Small intestine (tissue), 7 donors: ENCODE results near the gene PIEZO1. TPM values are rescaled to one million over a fixed set of nuclear protein-coding genes. Genes with fewer than 3 reads are reported as not detected.
"Not testable (repeated sequence)": the region's sequence is repeated elsewhere in the genome, so short reads cannot be mapped to it uniquely, and the experiment has no call there.

Experiments
- DNase-seq, 2 donors: peaks; one replicate each; pipeline versions ENCODE4 v3.0.0 to v3.0.0-alpha.2; 2013
- FAIRE-seq: peaks from 2 replicates; lab custom pipeline; 2012; peaks lifted over from hg19 to GRCh38; lab: Jason Lieb, UNC
- H3K27ac ChIP-seq, 3 donors: one replicate each; pipeline ENCODE4 v1.5.1; 2013; ENCODE audit warnings: low read length in 2 of 3, mild to moderate bottlenecking in 2 of 3, control low read depth in 1 of 3, inconsistent platforms in 1 of 3, low read depth in 1 of 3, moderate library complexity in 1 of 3
- H3K27me3 ChIP-seq, 3 donors: one replicate each; pipeline ENCODE4 v1.6.1; 2013; ENCODE audit warnings: low read length in 3 of 3, inconsistent platforms in 1 of 3; ENCODE audit not compliant: control insufficient read depth in 3 of 3, insufficient read depth in 3 of 3
- H3K36me3 ChIP-seq, 3 donors: one replicate each; pipeline ENCODE4 v1.6.1; 2013; ENCODE audit warnings: low read length in 3 of 3, inconsistent platforms in 1 of 3, low read depth in 1 of 3, mild to moderate bottlenecking in 1 of 3, moderate library complexity in 1 of 3; ENCODE audit not compliant: control insufficient read depth in 3 of 3, insufficient read depth in 2 of 3
- H3K4me1 ChIP-seq, 3 donors: one replicate each; pipeline ENCODE4 v1.6.1; 2013; ENCODE audit warnings: low read length in 2 of 3, inconsistent platforms in 1 of 3, low read depth in 1 of 3, mild to moderate bottlenecking in 1 of 3, moderate library complexity in 1 of 3; ENCODE audit not compliant: control insufficient read depth in 3 of 3, insufficient read depth in 2 of 3
- H3K4me3 ChIP-seq, 3 donors: one replicate each; pipeline ENCODE4 v1.5.1; 2013; ENCODE audit warnings: low read length in 3 of 3, control low read depth in 1 of 3, inconsistent platforms in 1 of 3, low read depth in 1 of 3, mild to moderate bottlenecking in 1 of 3, moderate library complexity in 1 of 3
- H3K9me3 ChIP-seq, 2 donors: one replicate each; pipeline ENCODE4 v1.6.1; 2013; ENCODE audit warnings: low read depth in 1 of 2, low read length in 1 of 2; ENCODE audit not compliant: control insufficient read depth in 2 of 2, insufficient read depth in 1 of 2
- WGBS, 3 donors: extraction: QIAGEN DNeasy Blood & Tissue Kit; methylation state at CpG; one replicate each; pipeline ENCODE4 v1.1.7; 2013; 5-methylcytosine and 5-hydroxymethylcytosine counted together
- polyA plus RNA-seq, 4 donors: library from polyadenylated mRNA; stranded (reverse) in 3 of 4; unstranded in 1 of 4; fragments of 200-250 nt in 3 of 4; fragments of 120-200 nt in 1 of 4; gene quantifications; one replicate each; pipeline versions ENCODE4 v1.2.1 to v1.2.3, GENCODE V29; 2013
- donor health status: healthy with polysubstance abuse.
- donor health status: control.
- donor health status: control.
- donor health status: Bipolar disorder and iron deficiency.
- donor health status: healthy.

The PIEZO1 gene
- polyA plus RNA-seq, 4 donors = 22.8 to 95.0 (median 57.7) TPM

DNA sequence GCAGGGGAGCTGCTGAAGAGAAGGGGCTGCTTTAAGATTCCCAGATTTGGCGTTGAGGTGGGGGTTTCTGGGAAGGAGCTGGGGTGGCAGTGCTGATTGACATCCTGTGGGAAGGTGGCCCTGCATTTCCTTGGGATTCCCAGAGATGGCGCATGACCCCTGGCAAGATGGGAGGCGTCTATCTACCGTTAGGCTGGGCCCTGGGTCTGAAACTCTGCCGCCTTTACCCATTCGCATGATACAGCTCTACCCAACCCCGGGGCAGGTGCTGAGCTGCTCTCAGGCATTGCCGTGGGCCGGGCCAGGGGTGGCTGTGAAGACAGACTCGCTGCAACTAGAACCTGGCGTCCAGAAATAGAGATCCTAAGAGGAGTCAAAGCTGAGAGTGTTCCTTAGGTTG, 112.2 kb downstream of the PIEZO1 start:
- DNase-seq (no peak), FAIRE-seq (no peak)

DNA sequence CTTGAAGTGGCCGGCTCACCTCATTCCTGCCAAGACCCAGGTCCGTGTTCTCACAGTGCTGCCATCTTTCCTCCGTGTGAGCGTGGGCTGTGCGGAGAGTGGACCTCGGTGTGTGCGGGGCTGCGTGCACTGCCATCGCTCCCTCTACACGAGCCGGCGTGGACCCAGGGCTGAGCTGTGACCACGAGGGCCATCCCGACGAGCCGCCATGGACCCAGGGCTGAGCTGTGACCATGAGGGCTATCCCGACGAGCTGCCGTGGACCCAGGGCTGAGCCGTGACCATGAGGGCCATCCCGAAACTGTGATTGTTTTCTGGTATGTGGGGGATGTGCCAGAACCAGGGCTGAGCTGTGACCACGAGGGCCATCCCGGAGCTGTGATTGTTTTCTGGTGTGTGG, 113.2 kb downstream of the PIEZO1 start:
- Histone ChIP-seq H3K9me3 (no peaks in the 10 kb centered on the region), H3K36me3 (peaks cover 0 to 8% (median 0%) of the 10 kb centered on the region in 3 donors), H3K27me3 (no peaks in the 10 kb centered on the region), H3K27ac (no peak overlapping the region), H3K4me3 (no peak overlapping the region), H3K4me1 (no peaks in the 10 kb centered on the region)
- no peak for FAIRE-seq
- DNase-seq = no peak
- whole genome bisulfite sequencing, 3 donors = 90 to 93% (median 92%) methylated on average over 23 of the region's 23 CpGs

More for the DNA sequence above, 112.2 kb downstream of the PIEZO1 start:
- WGBS, 3 donors = 39 to 69% (median 40%) methylated on average over 11 of the region's 11 CpGs
- H3K27me3 ChIP-seq = peaks cover 0 to 5% (median 0%) of the 10 kb centered on the region in 3 donors
- no peaks in the 10 kb centered on the region for H3K9me3 ChIP-seq
- H3K36me3 ChIP-seq = peaks cover 0 to 8% (median 0%) of the 10 kb centered on the region in 3 donors
- H3K4me1 ChIP-seq = no peaks in the 10 kb centered on the region
- H3K27ac ChIP-seq = no peak overlapping the region
- no peak overlapping the region for H3K4me3 ChIP-seq

DNA sequence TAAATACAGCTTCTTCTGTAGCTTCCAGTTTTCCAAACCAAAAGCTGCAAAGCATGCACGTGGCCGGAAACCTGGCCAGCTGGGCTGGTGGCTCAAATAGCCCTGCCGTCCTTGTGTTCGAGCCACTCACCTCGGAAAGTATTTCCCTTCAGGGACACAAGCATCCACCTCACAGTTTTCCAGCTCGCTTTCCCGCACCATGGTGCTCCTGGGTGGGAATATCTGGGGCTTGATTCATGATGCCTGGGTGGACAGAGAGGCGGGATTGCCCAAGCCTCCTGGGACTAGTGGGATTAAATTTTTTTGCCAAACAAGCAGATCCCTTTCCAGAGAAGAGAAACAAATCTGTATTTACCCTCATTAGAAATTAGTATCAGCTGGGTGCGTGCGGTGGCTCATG, 115.0 kb downstream of the PIEZO1 start:
- H3K36me3 ChIP-seq = peaks cover 0 to 12% (median 0%) of the 10 kb centered on the region in 3 donors
- peaks cover 0 to under 1% (median 0%) of the 10 kb centered on the region in 3 donors for H3K4me1 ChIP-seq
- H3K27me3 ChIP-seq = no peaks in the 10 kb centered on the region
- no peak for DNase-seq
- H3K4me3 ChIP-seq = no peak overlapping the region
- H3K27ac ChIP-seq = no peak overlapping the region
- FAIRE-seq = no peak
- WGBS, 3 donors = 82 to 84% (median 83%) methylated on average over 10 of the region's 10 CpGs
- H3K9me3 ChIP-seq = no peaks in the 10 kb centered on the region

DNA sequence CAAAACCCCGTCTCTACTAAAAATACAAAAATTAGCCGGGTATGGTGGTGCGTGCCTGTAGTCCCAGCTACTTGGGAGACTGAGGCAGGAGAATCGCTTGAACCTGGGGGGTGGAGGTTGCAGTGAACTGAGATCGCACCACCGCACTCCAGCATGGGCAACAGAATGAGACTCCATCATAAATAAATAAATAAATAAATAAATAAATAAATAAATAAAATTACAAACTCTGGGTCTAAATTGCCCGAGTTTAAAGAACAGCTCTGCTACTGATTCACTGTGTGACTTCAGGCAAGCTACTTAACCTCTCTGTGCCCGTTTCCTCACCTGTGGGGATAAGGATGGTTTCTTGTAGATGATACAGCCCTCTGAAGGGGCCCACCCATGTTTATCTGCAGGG, 115.5 kb downstream of the PIEZO1 start:
- not testable (repeated sequence) for H3K27ac ChIP-seq, DNase-seq, FAIRE-seq, H3K9me3 ChIP-seq, H3K27me3 ChIP-seq, H3K4me1 ChIP-seq, H3K4me3 ChIP-seq
- WGBS, 3 donors = 93 to 96% (median 93%) methylated on average over 8 of the region's 8 CpGs
- H3K36me3 ChIP-seq = peaks cover 0 to 12% (median 0%) of the 10 kb centered on the region in 3 donors

DNA sequence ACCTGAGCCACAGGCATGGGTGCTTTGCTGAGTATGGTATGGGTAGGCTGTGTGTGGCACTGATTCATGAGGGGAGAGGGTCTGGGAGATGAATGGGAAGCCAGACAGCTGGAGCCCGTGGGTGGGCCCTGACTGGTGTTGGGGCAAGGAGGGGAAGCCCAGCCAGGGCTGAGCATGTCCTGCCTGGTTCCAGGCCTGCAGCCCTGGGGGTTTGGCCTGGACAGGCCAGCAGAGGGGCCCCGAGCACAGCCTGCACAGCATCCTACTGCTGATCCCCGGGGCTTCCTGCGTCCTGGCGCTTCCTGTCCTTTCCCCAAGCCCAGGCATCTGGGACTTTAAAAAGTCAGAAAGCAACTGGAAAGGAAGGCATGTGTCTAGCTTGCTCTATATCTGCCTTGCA, 117.6 kb downstream of the PIEZO1 start:
- no peak for FAIRE-seq

DNA sequence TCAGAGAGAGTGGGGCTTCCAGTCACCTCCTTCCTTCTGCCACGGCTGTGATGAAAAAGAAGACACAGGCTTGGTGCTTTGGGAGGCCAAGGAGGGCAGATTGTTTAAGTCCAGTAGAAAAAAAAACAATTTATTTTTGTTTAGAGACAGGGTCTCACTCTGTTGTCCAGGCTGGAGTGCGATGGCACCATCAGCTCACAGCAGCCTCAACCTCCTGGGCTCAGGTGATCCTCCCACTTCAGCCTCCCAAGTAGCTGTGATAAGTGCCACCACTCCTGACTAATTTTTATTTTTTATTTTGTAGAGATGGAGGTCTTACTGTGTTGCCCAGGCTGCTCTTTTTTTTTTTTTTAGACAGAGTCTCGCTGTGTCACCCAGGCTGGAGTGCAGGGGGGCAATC, 119.5 kb downstream of the PIEZO1 start:
- no peak overlapping the region for H3K4me3 ChIP-seq
- no peaks in the 10 kb centered on the region for H3K9me3 ChIP-seq
- no peak for DNase-seq
- peaks cover 0 to 6% (median 0%) of the 10 kb centered on the region in 3 donors for H3K36me3 ChIP-seq
- FAIRE-seq = no peak
- H3K27ac ChIP-seq = no peak overlapping the region
- H3K4me1 ChIP-seq = peaks cover 0 to 10% (median 8%) of the 10 kb centered on the region in 3 donors
- 94 to 98% (median 94%) methylated on average over 3 of the region's 3 CpGs for WGBS, 3 donors
- no peaks in the 10 kb centered on the region for H3K27me3 ChIP-seq

More for the DNA sequence above, 117.6 kb downstream of the PIEZO1 start:
- 74 to 88% (median 86%) methylated on average over 5 of the region's 5 CpGs for WGBS, 3 donors
- H3K27ac ChIP-seq = no peak overlapping the region
- H3K36me3 ChIP-seq = peaks cover 0 to 6% (median 0%) of the 10 kb centered on the region in 3 donors
- peaks cover 0 to 5% (median 4%) of the 10 kb centered on the region in 3 donors for H3K4me1 ChIP-seq
- H3K9me3 ChIP-seq = no peaks in the 10 kb centered on the region
- no peak for DNase-seq
- H3K27me3 ChIP-seq = no peaks in the 10 kb centered on the region
- H3K4me3 ChIP-seq = no peak overlapping the region

Other genes with a start within 250 kb of the PIEZO1 start
- 10 to 100 TPM; 19.7 to 31.9 (median 28.2) TPM for gene ZC3H18, start 214.8 kb downstream of the PIEZO1 start, polyA plus RNA-seq
- under 1 TPM in 1 of 4 donors, not detected in 3; 0.19 TPM for gene IL17C, start 146.6 kb downstream of the PIEZO1 start, polyA plus RNA-seq
- gene CYBA, start 134.2 kb downstream of the PIEZO1 start, polyA plus RNA-seq = 100 to 1,000 TPM in 3 of 4 donors, 10 to 100 TPM in 1; 61.1 to 320 (median 175) TPM
- 100 to 1,000 TPM in 1 of 4 donors, 10 to 100 TPM in 3; 28.4 to 115 (median 34.9) TPM for gene MVD, start 122.1 kb downstream of the PIEZO1 start, polyA plus RNA-seq
- 1 to 10 TPM in 2 of 4 donors, under 1 TPM in 2; 0.45 to 3.2 (median 0.86) TPM for gene SNAI3, start 98.7 kb downstream of the PIEZO1 start, polyA plus RNA-seq
- 10 to 100 TPM in 3 of 4 donors, 1 to 10 TPM in 1; 9.2 to 15.1 (median 12.1) TPM for gene RNF166, start 78.8 kb downstream of the PIEZO1 start, polyA plus RNA-seq
- 10 to 100 TPM in 3 of 4 donors, 1 to 10 TPM in 1; 7.8 to 15.0 (median 11.2) TPM for gene CTU2, start 78.7 kb downstream of the PIEZO1 start, polyA plus RNA-seq
- 10 to 100 TPM in 2 of 4 donors, 1 to 10 TPM in 2; 1.1 to 16.7 (median 9.0) TPM for gene CDT1, start 18.6 kb upstream of the PIEZO1 start, polyA plus RNA-seq
- 100 to 1,000 TPM; 121 to 255 (median 222) TPM for gene APRT, start 26.7 kb upstream of the PIEZO1 start, polyA plus RNA-seq
- gene GALNS, start 71.7 kb upstream of the PIEZO1 start, polyA plus RNA-seq = 10 to 100 TPM; 28.3 to 35.4 (median 32.7) TPM
- 100 to 1,000 TPM in 1 of 4 donors, 10 to 100 TPM in 3; 46.6 to 104 (median 72.7) TPM for gene TRAPPC2L, start 71.9 kb upstream of the PIEZO1 start, polyA plus RNA-seq
- under 1 TPM in 1 of 4 donors, not detected in 3; 0.12 TPM for gene PABPN1L, start 81.4 kb upstream of the PIEZO1 start, polyA plus RNA-seq
- gene CBFA2T3, start 192.0 kb upstream of the PIEZO1 start, polyA plus RNA-seq = 1 to 10 TPM; 1.4 to 8.4 (median 4.1) TPM